NCI-H1694 (cell line): ENCODE data around the gene SNAPIN.

Source experiments
- DNase-seq: peaks from one replicate; lab custom pipeline; 2025; lab: John Stamatoyannopoulos, UW

Gene SNAPIN

GRCh38 chr1:153678519-153679336 is 20.2 kb downstream of the SNAPIN start, which contains the start of gene NPR1:
Gene NPR1 (plus strand): TSS chr1:153678688. CDS start chr1:153679109, 421 bp downstream.
- DNase-seq, result no peak

- no peak for DNase-seq
Measured at GRCh38 chr1:153679337-153680119, 21.0 kb downstream of the SNAPIN start.

DNA sequence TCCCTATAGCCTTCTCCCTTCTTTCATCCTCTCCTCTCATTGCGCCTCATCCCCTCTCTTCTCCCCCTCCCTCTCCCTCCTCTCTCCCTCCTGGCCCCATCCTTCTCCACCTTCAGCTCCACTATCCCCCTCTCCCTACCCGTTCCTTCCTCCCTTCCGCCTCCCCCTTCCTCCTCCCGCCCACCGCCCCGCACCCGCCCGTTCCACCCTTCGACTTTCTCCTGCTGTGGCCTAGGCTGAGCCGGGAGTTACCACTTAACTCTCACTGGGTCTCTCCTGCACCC is 21.6 kb downstream of the SNAPIN start:
- no peak for DNase-seq

DNA sequence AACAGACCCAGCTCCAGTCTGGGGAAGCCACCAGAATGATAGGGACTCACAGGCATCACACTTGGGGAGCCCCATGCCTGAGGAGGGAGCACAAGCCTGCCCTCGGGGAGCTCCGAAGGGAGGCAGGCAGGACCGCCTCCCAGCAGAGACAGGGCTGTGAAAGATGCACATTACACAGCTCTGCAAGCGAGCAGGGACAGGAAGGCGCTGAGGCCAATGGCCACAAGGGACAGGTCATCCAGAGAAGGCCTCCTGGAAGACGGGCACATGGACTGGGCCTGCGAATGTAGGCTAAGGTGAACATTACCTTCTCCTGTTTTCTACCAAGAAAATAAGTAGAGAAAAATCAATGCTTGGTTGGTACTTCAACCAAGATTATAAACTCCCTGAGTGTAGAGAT is 24.2 kb downstream of the SNAPIN start:
- no peak for DNase-seq

DNA sequence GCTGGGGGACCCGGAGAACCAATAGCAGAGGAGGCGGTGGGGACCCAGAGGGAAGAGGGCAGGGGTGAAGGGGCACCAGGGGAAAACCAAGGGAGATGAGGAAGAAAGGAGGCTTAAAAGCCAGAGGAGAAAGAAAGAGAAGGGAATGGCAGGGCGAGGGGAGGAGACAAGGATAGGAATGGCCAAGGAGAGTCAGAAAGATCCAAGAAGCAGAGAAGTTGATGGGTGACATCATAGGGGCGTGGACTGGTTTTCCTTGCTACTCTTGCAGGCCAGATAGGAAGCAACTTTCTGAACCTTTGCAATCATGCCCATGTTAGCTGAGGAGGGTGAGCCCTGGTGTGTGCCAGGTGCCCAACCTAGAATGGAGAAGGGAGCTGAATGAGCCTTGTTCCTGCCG is 25.4 kb downstream of the SNAPIN start:
- no peak for DNase-seq

GRCh38 chr1:153684892-153685291 is 26.4 kb downstream of the SNAPIN start:
- DNase-seq, result no peak

GRCh38 chr1:153685544-153686340 is 27.2 kb downstream of the SNAPIN start:
- no peak for DNase-seq

DNA sequence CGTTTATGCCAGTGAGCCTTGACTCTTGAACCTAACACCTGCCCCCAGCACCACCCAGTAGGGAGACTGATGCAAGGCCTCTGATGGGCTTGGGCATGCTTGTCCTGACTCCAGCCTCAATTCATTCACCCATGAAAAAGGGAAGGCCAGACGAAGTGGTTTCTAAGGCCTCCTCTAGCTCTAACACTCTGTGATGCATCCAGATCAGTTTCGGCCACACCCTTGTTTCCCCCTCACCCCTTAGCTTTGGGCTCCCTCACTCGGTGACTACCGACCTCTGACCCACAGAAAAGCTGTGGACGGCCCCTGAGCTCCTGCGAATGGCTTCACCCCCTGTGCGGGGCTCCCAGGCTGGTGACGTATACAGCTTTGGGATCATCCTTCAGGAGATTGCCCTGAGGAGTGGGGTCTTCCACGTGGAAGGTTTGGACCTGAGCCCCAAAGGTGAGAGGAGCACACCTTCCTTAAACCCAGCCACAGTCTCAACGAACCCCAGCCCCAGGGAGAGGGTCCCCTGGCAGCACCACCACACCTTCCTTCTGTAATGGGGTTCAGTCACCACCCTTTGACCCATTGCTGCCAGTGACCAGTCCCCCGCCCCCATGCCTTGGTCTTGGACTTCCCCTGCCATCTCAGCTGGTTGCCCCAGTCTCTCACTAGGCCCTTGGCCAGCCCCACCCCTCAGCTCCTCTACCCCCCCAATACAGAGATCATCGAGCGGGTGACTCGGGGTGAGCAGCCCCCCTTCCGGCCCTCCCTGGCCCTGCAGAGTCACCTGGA is 29.0 kb downstream of the SNAPIN start:
- no peak for DNase-seq

GRCh38 chr1:153688276-153688675 is 29.8 kb downstream of the SNAPIN start:
- no peak for DNase-seq

DNA sequence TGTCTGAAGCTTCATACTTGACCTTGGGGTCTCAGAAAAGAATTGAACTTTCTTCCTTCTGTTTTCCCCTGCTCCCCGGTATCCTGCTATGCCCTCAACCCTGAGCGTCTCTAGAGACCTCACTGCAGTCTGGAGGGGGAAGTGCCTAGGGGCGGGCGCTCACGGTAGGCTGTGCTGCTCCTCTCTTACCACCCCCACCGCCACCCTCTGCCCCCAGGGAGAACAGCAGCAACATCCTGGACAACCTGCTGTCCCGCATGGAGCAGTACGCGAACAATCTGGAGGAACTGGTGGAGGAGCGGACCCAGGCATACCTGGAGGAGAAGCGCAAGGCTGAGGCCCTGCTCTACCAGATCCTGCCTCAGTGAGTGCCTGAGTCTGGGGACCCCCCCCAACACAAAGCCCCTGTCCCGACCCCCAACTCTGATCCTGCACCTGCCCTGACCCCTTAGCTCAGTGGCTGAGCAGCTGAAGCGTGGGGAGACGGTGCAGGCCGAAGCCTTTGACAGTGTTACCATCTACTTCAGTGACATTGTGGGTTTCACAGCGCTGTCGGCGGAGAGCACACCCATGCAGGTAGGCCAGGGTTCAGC is 30.3 kb downstream of the SNAPIN start:
- DNase-seq, result no peak

DNA sequence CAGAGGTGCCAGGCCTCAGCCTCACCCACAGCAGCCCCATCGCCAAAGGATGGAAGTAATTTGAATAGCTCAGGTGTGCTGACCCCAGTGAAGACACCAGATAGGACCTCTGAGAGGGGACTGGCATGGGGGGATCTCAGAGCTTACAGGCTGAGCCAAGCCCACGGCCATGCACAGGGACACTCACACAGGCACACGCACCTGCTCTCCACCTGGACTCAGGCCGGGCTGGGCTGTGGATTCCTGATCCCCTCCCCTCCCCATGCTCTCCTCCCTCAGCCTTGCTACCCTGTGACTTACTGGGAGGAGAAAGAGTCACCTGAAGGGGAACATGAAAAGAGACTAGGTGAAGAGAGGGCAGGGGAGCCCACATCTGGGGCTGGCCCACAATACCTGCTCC is 35.0 kb downstream of the SNAPIN start:
- no peak for DNase-seq

- no peak for DNase-seq
Measured at GRCh38 chr1:153696741-153697140, 38.2 kb downstream of the SNAPIN start.

GRCh38 chr1:153697191-153698019 is 38.9 kb downstream of the SNAPIN start:
- DNase-seq, result no peak

GRCh38 chr1:153698020-153698922 is 39.8 kb downstream of the SNAPIN start:
- DNase-seq, result no peak

DNA sequence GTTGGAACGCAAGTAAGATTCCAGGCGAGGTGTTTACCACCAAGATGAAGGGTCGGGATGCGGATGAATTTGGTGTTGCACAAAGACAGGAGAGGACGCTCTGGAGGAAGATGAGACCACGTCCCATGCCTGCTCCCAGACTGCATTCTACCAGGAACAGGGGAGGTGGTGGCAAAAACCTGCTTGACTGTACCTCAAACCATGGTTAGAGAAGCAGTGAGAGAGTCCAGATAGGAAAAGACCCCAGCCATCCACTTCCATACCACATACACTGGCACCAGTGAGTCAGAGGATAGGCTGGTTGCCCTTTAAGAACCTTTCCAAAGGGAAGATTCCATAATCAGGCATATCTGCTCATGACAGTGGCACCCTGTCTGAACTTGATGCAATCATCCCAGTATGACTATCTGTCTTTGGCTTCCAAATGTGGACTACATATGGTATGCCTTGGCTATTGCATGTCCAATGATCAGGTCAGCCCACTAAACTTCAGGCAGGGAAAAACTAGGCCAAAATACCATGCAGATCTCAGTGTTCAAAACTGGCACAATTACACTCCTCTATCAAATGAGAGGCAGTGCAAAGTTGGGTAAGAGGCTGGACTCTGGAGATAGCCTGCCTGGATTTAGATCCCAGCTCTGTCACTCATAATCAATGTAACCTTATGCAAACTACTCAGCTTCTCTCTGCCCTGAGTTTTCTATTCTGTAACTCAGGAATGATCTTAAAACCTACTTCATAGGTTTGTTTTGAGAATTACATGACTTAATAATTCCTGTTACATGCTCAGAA is 40.6 kb downstream of the SNAPIN start:
- no peak for DNase-seq

DNA sequence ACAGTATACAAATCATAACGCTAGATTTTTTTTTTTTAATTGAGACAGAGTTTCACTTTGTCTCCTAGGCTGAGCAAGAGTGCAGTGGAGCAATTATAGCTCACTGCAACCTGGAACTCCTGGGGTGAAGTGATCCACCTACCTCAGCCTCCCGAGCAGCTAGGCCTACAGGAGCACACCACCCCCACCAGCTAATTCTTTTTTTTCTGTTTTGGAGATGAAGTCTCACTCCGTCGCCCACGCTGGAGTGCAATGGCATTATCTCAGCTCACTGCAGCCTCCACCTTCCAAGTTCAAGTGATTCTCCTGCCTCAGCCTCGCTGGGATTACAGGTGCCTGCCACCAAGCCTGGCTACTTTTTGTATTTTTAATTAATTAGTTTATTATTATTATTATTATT is 41.3 kb downstream of the SNAPIN start:
- DNase-seq, result no peak

GRCh38 chr1:153705484-153705883 is 47.0 kb downstream of the SNAPIN start:
- no peak for DNase-seq

GRCh38 chr1:153711026-153711425 is 52.5 kb downstream of the SNAPIN start:
- no peak for DNase-seq
